H9 (cell line): Measurements from ENCODE around the gene JAKMIP1. TPM values are rescaled to one million over a fixed set of nuclear protein-coding genes. Genes with fewer than 3 reads are reported as not detected.
A peak's percentile ranks its signal among the peaks of the same experiment; 100 is the strongest.

ENCODE experiments used
- DNase-seq: peaks from one replicate; pipeline ENCODE4 v3.0.0-alpha.2; 2017
- H2AFZ ChIP-seq: one replicate; pipeline ENCODE4 v1.6.1; 2013; ENCODE audit warnings: mild to moderate bottlenecking, low read length, control low read depth, moderate library complexity
- H2AK5ac ChIP-seq: 2 replicates; pipeline ENCODE4 v1.6.1; 2013; ENCODE audit warnings: low read length, control low read depth, mixed read lengths; ENCODE audit not compliant: insufficient read length
- H2BK120ac ChIP-seq: one replicate; pipeline ENCODE4 v1.6.1; 2013; ENCODE audit warnings: low read depth, mild to moderate bottlenecking, low read length, control low read depth, inconsistent platforms; ENCODE audit not compliant: poor library complexity, severe bottlenecking
- H2BK12ac ChIP-seq: 2 replicates; pipeline ENCODE4 v1.6.1; 2013; ENCODE audit warnings: low read length, control low read depth, mixed read lengths, low read depth; ENCODE audit not compliant: insufficient read length
- H2BK15ac ChIP-seq: 2 replicates; pipeline ENCODE4 v1.6.1; 2013; ENCODE audit warnings: low read depth, low read length, control low read depth
- H2BK20ac ChIP-seq: one replicate; pipeline ENCODE4 v1.6.1; 2013; ENCODE audit warnings: low read depth, mild to moderate bottlenecking, low read length, control low read depth, inconsistent platforms; ENCODE audit not compliant: poor library complexity, severe bottlenecking
- H2BK5ac ChIP-seq: 2 replicates; pipeline ENCODE4 v1.6.1; 2013; ENCODE audit warnings: low read length, control low read depth, mixed read lengths; ENCODE audit not compliant: insufficient read length
- H3K14ac ChIP-seq: 2 replicates; pipeline ENCODE4 v1.6.1; 2013; ENCODE audit warnings: low read length, control low read depth; ENCODE audit not compliant: insufficient read depth
- H3K18ac ChIP-seq: 2 replicates; pipeline ENCODE4 v1.6.1; 2013; ENCODE audit warnings: low read depth, mild to moderate bottlenecking, mixed read lengths, low read length, control low read depth; ENCODE audit not compliant: insufficient read length
- H3K23ac ChIP-seq: 2 replicates; pipeline ENCODE4 v1.6.1; 2013; ENCODE audit warnings: low read length, control low read depth, mixed read lengths, low read depth; ENCODE audit not compliant: insufficient read length
- H3K23me2 ChIP-seq: 2 replicates; pipeline ENCODE4 v1.6.1; 2013; ENCODE audit warnings: low read depth, mild to moderate bottlenecking, mixed read lengths, low read length, control low read depth; ENCODE audit not compliant: insufficient read length, poor library complexity, severe bottlenecking
- H3K27ac ChIP-seq: 2 replicates; pipeline ENCODE4 v1.5.1; 2013; ENCODE audit warnings: low read length, control low read depth, mixed read lengths, low read depth; ENCODE audit not compliant: insufficient read length
- H3K27me3 ChIP-seq: 2 replicates; pipeline ENCODE4 v1.6.1; 2013; ENCODE audit warnings: low read length, control low read depth, inconsistent platforms; ENCODE audit not compliant: insufficient read depth
- H3K4ac ChIP-seq: 2 replicates; pipeline ENCODE4 v1.6.1; 2013; ENCODE audit warnings: low read depth, mild to moderate bottlenecking, control low read depth, inconsistent platforms, low read length, moderate library complexity
- H3K4me1 ChIP-seq: 2 replicates; pipeline ENCODE4 v1.6.1; 2013; ENCODE audit warnings: low read length, control low read depth, inconsistent platforms; ENCODE audit not compliant: insufficient read depth
- H3K4me2 ChIP-seq: 2 replicates; pipeline ENCODE4 v1.6.1; 2013; ENCODE audit warnings: low read length, control low read depth, mixed read lengths; ENCODE audit not compliant: insufficient read length, insufficient read depth
- H3K56ac ChIP-seq: 2 replicates; pipeline ENCODE4 v1.6.1; 2013; ENCODE audit warnings: low read depth, mild to moderate bottlenecking, mixed read lengths, low read length, control low read depth; ENCODE audit not compliant: insufficient read length
- H3K79me1 ChIP-seq: 2 replicates; pipeline ENCODE4 v1.6.1; 2013; ENCODE audit warnings: low read depth, mild to moderate bottlenecking, moderate library complexity, low read length, control low read depth, inconsistent platforms; ENCODE audit not compliant: insufficient read depth, poor library complexity, severe bottlenecking
- H3K79me2 ChIP-seq: 2 replicates; pipeline ENCODE4 v1.6.1; 2013; ENCODE audit warnings: low read length, control low read depth, inconsistent platforms; ENCODE audit not compliant: insufficient read depth
- H3K9ac ChIP-seq: 2 replicates; pipeline ENCODE4 v1.6.1; 2013; ENCODE audit warnings: low read length, control low read depth, mixed read lengths; ENCODE audit not compliant: insufficient read length; ENCODE audit errors: extremely low read depth
- H3K9me3 ChIP-seq: one replicate; pipeline ENCODE4 v1.6.1; 2013; ENCODE audit warnings: low read depth, low read length, inconsistent platforms; ENCODE audit not compliant: control insufficient read depth
- H3T11ph ChIP-seq: one replicate; pipeline ENCODE4 v1.6.1; 2013; ENCODE audit warnings: mild to moderate bottlenecking, low read length, control low read depth, inconsistent platforms
- H4K20me1 ChIP-seq: one replicate; pipeline ENCODE4 v1.6.1; 2013; ENCODE audit not compliant: control insufficient read depth, insufficient read length, insufficient read depth
- H4K5ac ChIP-seq: 2 replicates; pipeline ENCODE4 v1.6.1; 2013; ENCODE audit warnings: low read depth, mild to moderate bottlenecking, mixed read lengths, low read length, control low read depth; ENCODE audit not compliant: insufficient read length
- H4K8ac ChIP-seq: replicated peaks from 2 replicates; pipeline ENCODE4 v1.6.1; 2013; ENCODE audit warnings: low read length, control low read depth, mixed read lengths, low read depth; ENCODE audit not compliant: insufficient read length
- H4K91ac ChIP-seq: 2 replicates; pipeline ENCODE4 v1.6.1; 2013; ENCODE audit warnings: low read depth, mild to moderate bottlenecking, moderate library complexity, mixed read lengths, low read length, control low read depth; ENCODE audit not compliant: insufficient read length
- H3K27ac Mint-ChIP-seq, 3 experiments: 2 replicates in 2 of 3; 3 replicates in 1 of 3; pipeline ENCODE4 v1.8.0; 2020 to 2021; ENCODE audit warnings: mixed read lengths in 3 of 3, mild to moderate bottlenecking in 1 of 3, moderate library complexity in 1 of 3
- H3K27me3 Mint-ChIP-seq: 2 replicates; pipeline ENCODE4 v1.8.0; 2021; ENCODE audit warnings: low read depth, mild to moderate bottlenecking, moderate library complexity, mixed read lengths
- H3K36me3 Mint-ChIP-seq, 3 experiments: 2 replicates in 2 of 3; 3 replicates in 1 of 3; pipeline ENCODE4 v1.8.0; 2020 to 2021; ENCODE audit warnings: low read depth in 3 of 3, mixed read lengths in 3 of 3; ENCODE audit not compliant: insufficient read depth in 1 of 3
- H3K4me1 Mint-ChIP-seq, 2 experiments: 2 replicates each; pipeline ENCODE4 v1.8.0; 2020; ENCODE audit warnings: mixed read lengths in 2 of 2
- H3K4me3 Mint-ChIP-seq, 2 experiments: 2 replicates in 1 of 2; 3 replicates in 1 of 2; pipeline ENCODE4 v1.8.0; 2020 to 2021; ENCODE audit warnings: mild to moderate bottlenecking in 2 of 2, mixed read lengths in 2 of 2, moderate library complexity in 1 of 2
- H3K9me3 Mint-ChIP-seq, 2 experiments: 2 replicates in 1 of 2; 3 replicates in 1 of 2; pipeline ENCODE4 v1.8.0; 2020; ENCODE audit warnings: mild to moderate bottlenecking in 2 of 2, mixed read lengths in 2 of 2, moderate library complexity in 1 of 2
- WGBS: extraction: QIAGEN DNeasy Blood & Tissue Kit; methylation state at CpG from one replicate; pipeline ENCODE4 v1.1.7; 2013; ENCODE audit warnings: missing lambda C conversion rate, low lambda C conversion rate, mixed read lengths; ENCODE audit not compliant: insufficient read length; ENCODE audit errors: extremely low coverage; 5-methylcytosine and 5-hydroxymethylcytosine counted together
- total RNA-seq: library from RNA; stranded (reverse); gene quantifications from 2 replicates; pipeline ENCODE4 v1.2.1, GENCODE V29; 2021
- TF ChIP-seq, protein P1 (sequence below): fragments of 200-600 bp; sonication (generic); conservative IDR thresholded peaks from 3 replicates; pipeline ENCODE4 v1.8.0; 2021; ENCODE audit warnings: antibody characterized with exemption, mild to moderate bottlenecking

The JAKMIP1 gene
- total RNA-seq, 1 experiment from 2014 or later = 1.5 TPM

DNA sequence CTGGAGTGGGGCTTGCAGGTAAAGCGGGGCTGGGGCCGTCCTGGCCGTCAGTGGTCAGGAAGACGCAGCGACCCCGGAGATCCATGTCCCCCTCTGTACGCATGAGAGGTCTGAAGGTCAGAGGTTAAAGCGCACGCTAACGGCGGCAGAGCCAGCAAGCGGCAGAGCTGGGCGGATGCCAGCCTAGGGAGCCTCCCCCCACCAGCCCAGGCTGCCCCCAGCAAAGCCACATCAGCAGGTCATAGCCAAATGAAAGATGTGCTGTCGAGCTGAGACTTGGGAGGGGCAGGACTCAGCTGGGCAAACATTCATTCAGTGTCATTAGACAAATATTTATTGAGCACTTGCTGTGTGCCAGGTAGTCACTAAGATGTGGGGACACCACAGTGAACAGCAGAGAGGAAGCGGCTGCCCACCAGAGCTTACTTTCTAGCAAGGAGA is 593 bp upstream of the JAKMIP1 start:
- no peak for DNase-seq
- Histone ChIP-seq H3K27me3 (no peaks in the 10 kb centered on the region; the same call in 1 of the 2 replicates), H2AK5ac (no peak overlapping the region), H3K4me1 (no peaks in the 10 kb centered on the region), H3T11ph (no peak overlapping the region), H2BK20ac (no peak overlapping the region), H2BK12ac (no peak overlapping the region), H4K8ac (no peak overlapping the region), H3K14ac (no peak overlapping the region), H3K4me2 (peak overlapping the region; percentile 51), H3K79me2 (no peaks in the 10 kb centered on the region), H3K23ac (no peak overlapping the region), H3K18ac (no peak overlapping the region), H3K56ac (no peak overlapping the region), H2BK120ac (no peak overlapping the region), H2BK5ac (no peak overlapping the region), H2AFZ (no peak overlapping the region), H3K79me1 (no peaks in the 10 kb centered on the region), H4K5ac (no peak overlapping the region), H3K9ac (no peak overlapping the region), H4K20me1 (no peaks in the 10 kb centered on the region), H3K23me2 (peaks cover 7% of the 10 kb centered on the region), H3K27ac (no peak overlapping the region), H3K9me3 (no peaks in the 10 kb centered on the region), H4K91ac (no peak overlapping the region), H3K4ac (no peak overlapping the region), H2BK15ac (no peak overlapping the region)
- Mint-ChIP-seq H3K9me3 (peaks cover 6 to 8% of the 10 kb centered on the region in 2 experiments; a peak in 4 of 5 replicates), H3K4me1 (peaks cover 32% of the 10 kb centered on the region in 2 experiments), H3K4me3 (peak overlapping the region; percentile 63 to 78), H3K27ac (no peak overlapping the region; a peak in 1 of 7 replicates), H3K36me3 (peaks cover 0 to 8% (median 0%) of the 10 kb centered on the region in 3 experiments; a peak in 1 of 7 replicates), H3K27me3 (peaks cover 58% of the 10 kb centered on the region)
- no CpG with 5 or more reads among the region's 15 CpGs for WGBS
- TF ChIP-seq, protein P1, sequence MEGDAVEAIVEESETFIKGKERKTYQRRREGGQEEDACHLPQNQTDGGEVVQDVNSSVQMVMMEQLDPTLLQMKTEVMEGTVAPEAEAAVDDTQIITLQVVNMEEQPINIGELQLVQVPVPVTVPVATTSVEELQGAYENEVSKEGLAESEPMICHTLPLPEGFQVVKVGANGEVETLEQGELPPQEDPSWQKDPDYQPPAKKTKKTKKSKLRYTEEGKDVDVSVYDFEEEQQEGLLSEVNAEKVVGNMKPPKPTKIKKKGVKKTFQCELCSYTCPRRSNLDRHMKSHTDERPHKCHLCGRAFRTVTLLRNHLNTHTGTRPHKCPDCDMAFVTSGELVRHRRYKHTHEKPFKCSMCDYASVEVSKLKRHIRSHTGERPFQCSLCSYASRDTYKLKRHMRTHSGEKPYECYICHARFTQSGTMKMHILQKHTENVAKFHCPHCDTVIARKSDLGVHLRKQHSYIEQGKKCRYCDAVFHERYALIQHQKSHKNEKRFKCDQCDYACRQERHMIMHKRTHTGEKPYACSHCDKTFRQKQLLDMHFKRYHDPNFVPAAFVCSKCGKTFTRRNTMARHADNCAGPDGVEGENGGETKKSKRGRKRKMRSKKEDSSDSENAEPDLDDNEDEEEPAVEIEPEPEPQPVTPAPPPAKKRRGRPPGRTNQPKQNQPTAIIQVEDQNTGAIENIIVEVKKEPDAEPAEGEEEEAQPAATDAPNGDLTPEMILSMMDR = no peak
